Measurements from ENCODE around the gene CLCNKA. TPM values are rescaled to one million over a fixed set of nuclear protein-coding genes. Genes with fewer than 3 reads are reported as not detected.
"Not testable (repeated sequence)": the region's sequence is repeated elsewhere in the genome, so short reads cannot be mapped to it uniquely, and the experiment has no call there.

CLCNKA gene
- total and polyA plus RNA-seq, 2 experiments from 2014 or later, result 1.3 TPM

DNA sequence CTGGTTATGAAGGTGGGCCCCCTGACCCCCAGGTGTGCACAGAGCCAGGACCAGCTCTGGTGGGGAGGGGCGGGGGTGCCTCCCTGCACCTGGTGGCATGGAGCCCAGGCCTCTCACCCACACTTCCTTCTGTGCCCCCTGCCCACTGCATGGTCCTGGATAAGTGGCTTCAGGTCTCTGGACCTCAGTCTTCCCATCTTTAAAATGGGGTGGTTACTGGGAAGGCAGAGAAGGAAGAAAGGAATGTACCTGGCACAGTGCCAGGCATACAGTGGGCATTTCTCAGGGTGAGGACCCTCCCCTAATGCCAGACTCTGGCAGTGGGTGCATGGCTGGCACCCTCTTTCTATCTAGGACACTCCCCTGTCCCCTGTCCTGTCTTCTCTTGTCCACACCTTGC is 7.5 kb downstream of the CLCNKA start:
- WGBS (ENCODE audit: low lambda C conversion rate, missing lambda C conversion rate), result 100% methylated on average over 1 of the region's 1 CpG
- no peak overlapping the region for H3K4me3 ChIP-seq
- DNase-seq (ENCODE audit: low spot score), result no peak
- no peaks in the 10 kb centered on the region for H3K9me3 ChIP-seq (ENCODE audit: low read depth)
- H2AFZ ChIP-seq, result no peak overlapping the region
- H4K20me1 ChIP-seq (ENCODE audit: insufficient read depth, poor library complexity, severe bottlenecking), result no peaks in the 10 kb centered on the region
- H3K36me3 ChIP-seq (replicated peaks; ENCODE audit: insufficient read depth, low read depth), result no peaks in the 10 kb centered on the region
- no peaks in the 10 kb centered on the region for H3K79me2 ChIP-seq
- TF ChIP-seq, protein P1, sequence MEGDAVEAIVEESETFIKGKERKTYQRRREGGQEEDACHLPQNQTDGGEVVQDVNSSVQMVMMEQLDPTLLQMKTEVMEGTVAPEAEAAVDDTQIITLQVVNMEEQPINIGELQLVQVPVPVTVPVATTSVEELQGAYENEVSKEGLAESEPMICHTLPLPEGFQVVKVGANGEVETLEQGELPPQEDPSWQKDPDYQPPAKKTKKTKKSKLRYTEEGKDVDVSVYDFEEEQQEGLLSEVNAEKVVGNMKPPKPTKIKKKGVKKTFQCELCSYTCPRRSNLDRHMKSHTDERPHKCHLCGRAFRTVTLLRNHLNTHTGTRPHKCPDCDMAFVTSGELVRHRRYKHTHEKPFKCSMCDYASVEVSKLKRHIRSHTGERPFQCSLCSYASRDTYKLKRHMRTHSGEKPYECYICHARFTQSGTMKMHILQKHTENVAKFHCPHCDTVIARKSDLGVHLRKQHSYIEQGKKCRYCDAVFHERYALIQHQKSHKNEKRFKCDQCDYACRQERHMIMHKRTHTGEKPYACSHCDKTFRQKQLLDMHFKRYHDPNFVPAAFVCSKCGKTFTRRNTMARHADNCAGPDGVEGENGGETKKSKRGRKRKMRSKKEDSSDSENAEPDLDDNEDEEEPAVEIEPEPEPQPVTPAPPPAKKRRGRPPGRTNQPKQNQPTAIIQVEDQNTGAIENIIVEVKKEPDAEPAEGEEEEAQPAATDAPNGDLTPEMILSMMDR (IDR thresholded peaks at IDR 0.05; ENCODE audit: poor library complexity), result no peak
- TF ChIP-seq EZH2phosphoT487 (IDR thresholded peaks at IDR 0.05; ENCODE audit: low read depth, severe bottlenecking, unreplicated experiment) (no peak), EZH2 (IDR thresholded peaks at IDR 0.05; ENCODE audit: borderline replicate concordance) (no peak)
- H3K27ac ChIP-seq, result no peak overlapping the region
- no peak overlapping the region for H3K4me2 ChIP-seq
- H3K9me2 ChIP-seq (replicated peaks; ENCODE audit: insufficient read depth), result no peaks in the 10 kb centered on the region
- no peaks in the 10 kb centered on the region for H3K27me3 ChIP-seq
- H3K4me1 ChIP-seq (ENCODE audit: insufficient read depth), result peaks cover 9% of the 10 kb centered on the region

DNA sequence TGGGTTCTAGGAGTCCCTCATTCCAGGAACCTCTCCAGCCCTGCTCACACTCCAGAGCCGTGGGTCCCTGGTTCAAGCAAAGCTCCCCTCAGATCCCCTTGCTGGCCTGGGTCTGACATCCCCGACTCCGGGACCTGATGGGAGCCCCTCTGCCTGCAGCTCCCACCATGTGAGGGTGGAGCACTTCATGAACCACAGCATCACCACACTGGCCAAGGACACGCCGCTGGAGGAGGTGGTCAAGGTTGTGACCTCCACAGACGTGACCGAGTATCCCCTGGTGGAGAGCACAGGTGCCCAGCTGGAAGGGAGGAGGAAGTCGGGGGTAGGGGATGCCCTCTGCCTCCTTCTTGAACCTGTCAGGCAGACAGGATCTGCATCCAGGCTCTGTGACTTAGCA is 9.7 kb downstream of the CLCNKA start:
- Histone ChIP-seq H3K27me3 (no peaks in the 10 kb centered on the region), H3K4me3 (no peak overlapping the region), H3K27ac (no peak overlapping the region), H3K4me2 (no peak overlapping the region), H3K36me3 (replicated peaks; ENCODE audit: insufficient read depth, low read depth) (no peaks in the 10 kb centered on the region), H4K20me1 (ENCODE audit: insufficient read depth, poor library complexity, severe bottlenecking) (no peaks in the 10 kb centered on the region), H3K4me1 (ENCODE audit: insufficient read depth) (peaks cover 9% of the 10 kb centered on the region), H3K79me2 (no peaks in the 10 kb centered on the region), H2AFZ (no peak overlapping the region), H3K9me2 (replicated peaks; ENCODE audit: insufficient read depth) (no peaks in the 10 kb centered on the region), H3K9me3 (ENCODE audit: low read depth) (no peaks in the 10 kb centered on the region)
- TF ChIP-seq EZH2phosphoT487 (IDR thresholded peaks at IDR 0.05; ENCODE audit: low read depth, severe bottlenecking, unreplicated experiment) (no peak), EZH2 (IDR thresholded peaks at IDR 0.05; ENCODE audit: borderline replicate concordance) (no peak)
- TF ChIP-seq, protein P1 (IDR thresholded peaks at IDR 0.05; ENCODE audit: poor library complexity), result no peak
- DNase-seq (ENCODE audit: low spot score), result no peak
- WGBS (ENCODE audit: low lambda C conversion rate, missing lambda C conversion rate), result 95% methylated on average over 8 of the region's 8 CpGs

DNA sequence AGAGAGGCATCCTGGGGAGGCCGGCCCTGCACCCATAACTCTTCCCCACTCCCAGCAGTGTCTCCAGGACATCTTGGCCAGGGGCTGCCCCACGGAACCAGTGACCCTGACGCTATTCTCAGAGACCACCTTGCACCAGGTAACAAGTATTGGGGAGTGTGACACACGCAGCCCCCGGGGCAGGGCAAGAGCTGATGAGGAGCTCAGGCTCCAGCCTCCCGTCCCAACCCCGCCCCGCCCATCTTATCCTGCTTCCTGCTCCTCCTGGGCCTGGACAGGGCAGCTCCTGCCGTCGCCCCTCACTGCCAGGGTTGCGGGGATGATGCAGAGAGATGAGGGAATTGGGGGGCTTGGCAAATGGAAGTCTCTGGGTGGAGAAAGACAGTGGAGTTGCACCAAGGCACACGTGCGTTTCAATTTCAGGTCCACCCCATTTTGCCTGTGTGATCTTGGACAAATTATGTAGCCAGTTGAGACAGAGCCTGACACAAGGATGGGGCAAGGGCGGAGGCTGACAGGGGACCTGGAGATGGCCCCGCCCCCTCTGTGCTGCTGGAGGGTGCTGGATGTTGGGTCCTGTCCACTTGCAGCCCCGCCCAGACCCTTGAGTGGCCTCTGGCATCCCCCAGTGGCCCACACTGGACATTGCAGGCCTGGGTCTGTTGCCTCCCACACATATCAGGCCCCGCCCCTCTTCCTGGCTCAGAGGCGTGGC is 10.7 kb downstream of the CLCNKA start:
- 54% methylated on average over 14 of the region's 18 CpGs for WGBS (ENCODE audit: low lambda C conversion rate, missing lambda C conversion rate)
- TF ChIP-seq EZH2phosphoT487 (IDR thresholded peaks at IDR 0.05; ENCODE audit: low read depth, severe bottlenecking, unreplicated experiment), result no peak
- TF ChIP-seq, protein P1 (IDR thresholded peaks at IDR 0.05; ENCODE audit: poor library complexity), result peak; percentile 86

DNA sequence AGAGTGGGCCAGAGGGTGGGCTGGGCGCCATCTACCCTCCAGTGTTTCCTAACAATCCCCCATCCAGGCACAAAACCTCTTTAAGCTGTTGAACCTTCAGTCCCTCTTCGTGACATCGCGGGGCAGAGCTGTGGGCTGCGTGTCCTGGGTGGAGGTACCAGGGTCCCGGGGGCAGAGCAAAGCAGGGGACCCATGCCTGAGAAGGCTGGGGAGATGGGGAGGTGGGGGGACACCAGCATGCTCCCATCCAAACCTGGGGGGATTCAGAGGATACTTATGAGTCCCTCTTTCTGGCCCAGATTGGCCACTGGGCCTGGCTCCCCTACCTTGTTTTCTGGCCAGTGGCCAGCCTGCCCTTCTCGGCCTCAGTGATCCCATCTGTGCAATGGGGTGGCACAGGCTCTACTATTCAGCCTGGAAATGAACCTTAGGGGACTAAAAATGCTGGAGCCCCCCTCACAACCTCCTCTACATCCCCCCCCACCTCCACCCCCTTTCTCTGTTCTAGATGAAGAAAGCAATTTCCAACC is 11.3 kb downstream of the CLCNKA start:
- H3K4me3 ChIP-seq; H3K27me3 ChIP-seq; H3K4me2 ChIP-seq; H3K79me2 ChIP-seq; H2AFZ ChIP-seq; H3K36me3 ChIP-seq (replicated peaks; ENCODE audit: insufficient read depth, low read depth); H4K20me1 ChIP-seq (ENCODE audit: insufficient read depth, poor library complexity, severe bottlenecking); H3K9me2 ChIP-seq (replicated peaks; ENCODE audit: insufficient read depth); DNase-seq (ENCODE audit: low spot score); H3K9me3 ChIP-seq (ENCODE audit: low read depth); H3K27ac ChIP-seq; H3K4me1 ChIP-seq (ENCODE audit: insufficient read depth): not testable (repeated sequence)
- 60% methylated on average over 6 of the region's 7 CpGs for WGBS (ENCODE audit: low lambda C conversion rate, missing lambda C conversion rate)

More for the DNA sequence above, 10.7 kb downstream of the CLCNKA start:
- no peaks in the 10 kb centered on the region for H4K20me1 ChIP-seq (ENCODE audit: insufficient read depth, poor library complexity, severe bottlenecking)
- no peaks in the 10 kb centered on the region for H3K9me3 ChIP-seq (ENCODE audit: low read depth)
- no peaks in the 10 kb centered on the region for H3K9me2 ChIP-seq (replicated peaks; ENCODE audit: insufficient read depth)
- H3K4me3 ChIP-seq, result no peak overlapping the region
- H3K36me3 ChIP-seq (replicated peaks; ENCODE audit: insufficient read depth, low read depth), result no peaks in the 10 kb centered on the region
- DNase-seq (ENCODE audit: low spot score), result peak; percentile 95
- H3K4me1 ChIP-seq (ENCODE audit: insufficient read depth), result no peaks in the 10 kb centered on the region
- H3K27me3 ChIP-seq, result no peaks in the 10 kb centered on the region
- H2AFZ ChIP-seq, result no peak overlapping the region
- no peak overlapping the region for H3K4me2 ChIP-seq
- no peaks in the 10 kb centered on the region for H3K79me2 ChIP-seq
- H3K27ac ChIP-seq, result no peak overlapping the region

DNA sequence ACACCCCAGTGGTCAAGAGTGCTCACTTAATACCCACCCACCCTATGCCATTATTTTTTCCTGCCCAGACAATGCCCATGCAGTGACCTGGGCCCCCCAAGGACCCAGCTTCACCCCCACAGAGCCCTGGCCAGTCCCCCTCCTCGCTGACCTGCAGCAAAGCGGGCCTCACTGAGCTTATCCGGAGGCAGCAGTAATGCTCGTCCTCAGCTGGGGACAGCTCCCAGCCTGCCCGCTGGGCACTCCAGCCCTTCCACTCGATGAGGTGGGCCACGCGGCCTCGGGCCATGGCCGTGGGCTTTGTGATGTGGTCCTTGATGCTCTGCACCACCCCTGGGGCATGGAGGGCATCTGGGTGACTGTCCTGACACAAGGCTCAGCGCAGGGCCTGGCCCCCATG is 14.6 kb downstream of the CLCNKA start:
- not testable (repeated sequence) for H3K27ac ChIP-seq
- WGBS (ENCODE audit: low lambda C conversion rate, missing lambda C conversion rate), result 96% methylated on average over 10 of the region's 11 CpGs

More for the DNA sequence above, 14.6 kb downstream of the CLCNKA start:
- H3K4me2 ChIP-seq; H2AFZ ChIP-seq; H3K9me3 ChIP-seq (ENCODE audit: low read depth); H3K9me2 ChIP-seq (replicated peaks; ENCODE audit: insufficient read depth); DNase-seq (ENCODE audit: low spot score); H3K4me3 ChIP-seq; H3K79me2 ChIP-seq; H3K27me3 ChIP-seq; H3K4me1 ChIP-seq (ENCODE audit: insufficient read depth); H4K20me1 ChIP-seq (ENCODE audit: insufficient read depth, poor library complexity, severe bottlenecking); H3K36me3 ChIP-seq (replicated peaks; ENCODE audit: insufficient read depth, low read depth): not testable (repeated sequence)
